Urinary bladder (tissue), 4 donors: Measurements from ENCODE around the gene GAR1. TPM values are rescaled to one million over a fixed set of nuclear protein-coding genes. Genes with fewer than 3 reads are reported as not detected.

Source experiments
- DNase-seq: peaks from one replicate; pipeline ENCODE4 v3.0.0-alpha.2; 2015; ENCODE audit errors: extremely low spot score
- H3K27ac ChIP-seq: one replicate; pipeline ENCODE4 v1.5.1; 2013; ENCODE audit warnings: low read depth, mild to moderate bottlenecking, moderate library complexity
- H3K36me3 ChIP-seq: one replicate; pipeline ENCODE4 v1.6.1; 2013; ENCODE audit warnings: mild to moderate bottlenecking, moderate library complexity; ENCODE audit not compliant: insufficient read depth
- H3K4me1 ChIP-seq: one replicate; pipeline ENCODE4 v1.6.1; 2013; ENCODE audit warnings: mild to moderate bottlenecking, moderate library complexity; ENCODE audit not compliant: insufficient read depth
- H3K4me3 ChIP-seq: one replicate; pipeline ENCODE4 v1.5.1; 2013; ENCODE audit warnings: low read depth, low read length
- WGBS: extraction: QIAGEN DNeasy Blood & Tissue Kit; methylation state at CpG from one replicate; pipeline ENCODE4 v1.1.7; 2013; 5-methylcytosine and 5-hydroxymethylcytosine counted together
- polyA plus RNA-seq: library from polyadenylated mRNA; stranded (reverse); fragments of 200-250 nt; gene quantifications from one replicate; pipeline ENCODE4 v1.2.3, GENCODE V29; 2013
- total RNA-seq: library from RNA; depleted of rRNA; stranded (reverse); fragments of >200 nt; gene quantifications from one replicate; pipeline ENCODE4 v1.2.3, GENCODE V29; 2014
- donor health status: healthy with polysubstance abuse.
- donor health status: healthy.

GAR1 gene
- total and polyA plus RNA-seq, 2 donors = 6.5 to 17.2 TPM

DNA sequence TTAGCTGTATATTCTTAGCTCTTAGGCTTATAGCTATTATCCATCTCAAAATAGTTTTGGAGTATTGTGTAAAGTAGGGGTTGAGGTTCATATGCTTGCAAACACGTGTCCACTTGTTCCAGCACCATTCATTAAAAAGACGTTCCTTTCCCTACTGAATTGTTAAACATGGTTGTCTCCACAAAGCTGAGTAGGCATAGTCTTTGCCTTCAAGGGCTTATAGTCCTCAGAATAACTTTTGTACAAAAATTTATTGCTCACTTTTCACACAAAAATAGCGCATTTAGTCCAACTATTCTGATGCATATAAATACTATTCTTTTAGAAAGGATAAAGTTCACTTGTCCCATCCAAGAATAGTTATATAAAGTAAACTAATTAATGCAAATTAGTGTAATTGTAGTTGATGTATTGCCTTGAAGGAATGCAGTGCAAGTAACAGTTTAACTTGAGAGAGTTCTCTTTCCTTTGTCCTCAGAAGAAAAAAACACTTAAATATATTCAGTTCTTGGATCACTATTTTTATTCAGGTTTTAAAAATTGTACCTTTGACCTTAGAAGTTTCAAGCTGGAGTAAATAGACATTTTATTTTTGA, 46.5 kb downstream of the GAR1 start:
- no peak for DNase-seq
- no peak overlapping the region for H3K4me3 ChIP-seq
- no peak overlapping the region for H3K27ac ChIP-seq
- H3K36me3 ChIP-seq = no peaks in the 10 kb centered on the region
- 85% methylated on average over 3 of the region's 3 CpGs for WGBS
- no peaks in the 10 kb centered on the region for H3K4me1 ChIP-seq

DNA sequence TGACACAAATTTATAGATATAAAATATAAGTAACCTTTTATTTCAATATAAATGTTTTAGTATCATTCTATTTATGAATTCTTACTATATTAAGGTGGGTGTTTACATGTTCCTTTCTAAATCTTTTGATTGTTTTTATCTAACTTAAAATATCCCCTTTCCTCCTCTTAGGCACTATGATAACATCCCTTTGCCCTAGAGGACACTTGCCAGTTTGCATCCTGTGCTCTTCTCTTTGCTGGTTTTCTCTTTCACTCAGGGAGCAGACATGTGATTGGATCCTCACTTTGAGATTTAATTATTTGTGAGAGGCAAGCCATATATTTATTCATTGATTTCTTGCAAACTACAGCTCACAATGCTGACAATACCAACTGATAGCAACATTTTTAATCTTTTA, 48.6 kb downstream of the GAR1 start:
- H3K4me1 ChIP-seq = no peaks in the 10 kb centered on the region
- H3K36me3 ChIP-seq = no peaks in the 10 kb centered on the region
- H3K4me3 ChIP-seq = no peak overlapping the region
- no peak overlapping the region for H3K27ac ChIP-seq
- DNase-seq = no peak

DNA sequence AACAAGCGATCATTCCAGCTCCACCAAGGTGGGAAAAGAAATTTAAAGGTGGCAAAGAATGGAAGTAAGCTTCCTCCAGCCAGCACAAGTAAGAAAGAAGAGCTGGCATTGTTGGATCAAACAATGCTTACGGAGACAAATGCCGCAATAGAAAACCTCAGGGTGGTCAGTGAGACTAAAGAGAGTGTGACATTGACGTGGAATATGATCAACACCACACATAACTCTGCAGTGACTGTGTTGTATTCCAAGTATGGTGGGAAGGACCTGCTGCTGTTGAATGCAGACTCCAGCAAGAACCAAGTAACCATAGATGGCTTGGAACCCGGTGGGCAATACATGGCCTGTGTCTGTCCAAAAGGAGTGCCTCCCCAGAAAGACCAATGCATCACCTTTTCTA, 54.5 kb downstream of the GAR1 start:
- WGBS = 96% methylated on average over 5 of the region's 5 CpGs
- H3K36me3 ChIP-seq = no peaks in the 10 kb centered on the region
- H3K4me3 ChIP-seq = no peak overlapping the region
- no peak for DNase-seq
- no peak overlapping the region for H3K27ac ChIP-seq
- no peaks in the 10 kb centered on the region for H3K4me1 ChIP-seq

DNA sequence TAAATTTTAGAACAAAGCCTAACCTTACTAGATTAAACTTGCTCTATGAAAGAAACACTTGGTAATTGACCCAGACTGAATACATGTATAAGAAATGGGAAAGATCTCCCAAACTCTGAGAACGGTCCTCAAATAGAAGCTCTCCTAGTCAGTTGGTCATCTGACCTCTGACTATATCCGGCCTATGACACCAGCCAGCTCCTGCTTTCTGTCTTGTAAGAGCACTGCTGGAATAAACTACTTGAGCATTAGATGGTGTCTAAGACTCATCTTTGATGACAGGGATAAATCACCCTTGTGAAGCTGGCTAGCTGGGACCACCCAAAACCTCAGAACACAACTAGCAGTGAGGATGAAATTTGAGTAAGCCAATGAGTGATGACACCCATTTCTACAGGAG, 56.5 kb downstream of the GAR1 start:
- Histone ChIP-seq H3K36me3 (no peaks in the 10 kb centered on the region), H3K4me3 (no peak overlapping the region), H3K4me1 (no peaks in the 10 kb centered on the region), H3K27ac (no peak overlapping the region)
- WGBS = 92% methylated on average over 2 of the region's 2 CpGs
- no peak for DNase-seq

DNA sequence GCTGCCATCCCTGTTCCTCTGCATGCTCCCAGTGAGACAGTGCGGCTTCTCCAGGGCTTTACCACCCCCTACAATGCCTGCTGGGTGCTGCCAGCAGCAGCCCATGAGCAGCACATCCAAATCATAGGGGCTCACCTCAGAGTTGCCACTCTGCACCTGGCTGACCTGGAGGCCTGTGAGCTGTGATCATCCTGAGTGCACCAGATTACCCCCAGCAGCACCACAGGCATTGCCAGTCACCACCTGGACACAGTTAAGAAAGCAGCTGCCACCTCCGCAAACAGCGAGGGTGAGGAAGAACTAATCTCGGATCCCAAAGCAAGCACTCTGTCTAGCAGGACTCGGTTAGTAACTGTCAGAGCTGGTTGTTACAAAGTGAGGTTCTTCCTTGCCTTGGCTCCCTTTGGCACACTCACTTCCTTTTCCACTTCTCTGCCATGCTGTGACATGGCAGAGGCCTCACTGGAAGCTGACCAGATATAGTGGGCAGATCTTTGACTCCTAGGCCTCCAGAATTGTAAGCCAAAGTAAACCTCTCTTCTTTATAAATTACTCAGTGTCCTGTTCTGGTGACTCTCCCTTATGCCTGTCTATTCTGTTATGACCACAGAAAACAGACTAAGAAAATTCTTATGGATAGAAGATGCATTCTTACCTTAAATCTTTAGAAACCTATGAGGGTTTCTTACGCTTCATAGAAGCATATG, 57.5 kb downstream of the GAR1 start:
- Histone ChIP-seq H3K4me3 (no peak overlapping the region), H3K27ac (no peak overlapping the region), H3K36me3 (no peaks in the 10 kb centered on the region), H3K4me1 (no peaks in the 10 kb centered on the region)
- 98% methylated on average over 6 of the region's 6 CpGs for WGBS
- no peak for DNase-seq

DNA sequence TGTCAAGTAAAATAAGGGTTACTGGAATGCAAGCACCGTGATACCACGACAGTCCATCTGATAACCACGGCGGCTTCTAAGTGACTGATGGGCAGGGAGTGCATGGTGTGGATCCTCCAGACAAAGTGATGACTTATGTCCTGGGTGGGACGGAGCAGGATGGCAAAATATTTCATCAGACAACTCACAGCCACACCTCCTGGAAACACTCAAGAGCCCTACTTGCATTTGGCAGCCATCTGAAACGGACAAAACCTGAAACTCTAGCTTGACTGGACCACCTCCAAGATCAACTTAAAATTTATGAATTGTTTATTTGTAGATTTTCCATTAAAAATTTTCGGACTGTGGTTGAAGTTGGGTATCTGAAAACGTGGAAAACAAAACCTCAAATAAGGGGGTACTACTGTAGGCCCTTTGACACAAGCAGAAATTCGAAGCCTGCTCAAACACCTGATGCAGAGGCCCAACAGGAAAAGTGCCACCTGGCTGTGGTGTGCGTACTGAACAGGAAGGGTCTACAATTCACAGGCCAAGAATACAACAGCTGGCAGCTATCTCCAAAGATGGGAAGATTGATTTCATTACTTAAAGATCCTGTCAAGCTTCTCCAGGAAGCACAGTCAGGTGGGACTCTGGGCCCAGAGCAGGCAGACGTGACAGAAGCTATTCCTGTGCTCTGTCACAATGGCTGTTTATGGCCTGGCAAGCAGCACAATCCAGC, 58.4 kb downstream of the GAR1 start:
- H3K4me1 ChIP-seq = no peaks in the 10 kb centered on the region
- no peak overlapping the region for H3K27ac ChIP-seq
- no peak overlapping the region for H3K4me3 ChIP-seq
- no peak for DNase-seq
- no peaks in the 10 kb centered on the region for H3K36me3 ChIP-seq
- WGBS = 47% methylated on average over 11 of the region's 11 CpGs

Other genes starting within 250 kb of the GAR1 start
- gene CASP6, start 112.3 kb upstream of the GAR1 start, total RNA-seq = 21.4 TPM
- gene CASP6, start 112.3 kb upstream of the GAR1 start, polyA plus RNA-seq = 16.1 TPM
- gene PLA2G12A, start 85.7 kb upstream of the GAR1 start, total RNA-seq = 26.6 TPM
- gene PLA2G12A, start 85.7 kb upstream of the GAR1 start, polyA plus RNA-seq = 22.7 TPM
- gene CFI, start 13.8 kb upstream of the GAR1 start, total RNA-seq = 52.0 TPM
- 24.8 TPM for gene CFI, start 13.8 kb upstream of the GAR1 start, polyA plus RNA-seq
- 0.16 TPM for gene RRH, start 12.2 kb downstream of the GAR1 start, total RNA-seq
- not detected for gene RRH, start 12.2 kb downstream of the GAR1 start, polyA plus RNA-seq
- gene LRIT3, start 32.3 kb downstream of the GAR1 start, total RNA-seq = 0.16 TPM
- gene LRIT3, start 32.3 kb downstream of the GAR1 start, polyA plus RNA-seq = 0.06 TPM
- 3.0 TPM for gene EGF, start 97.1 kb downstream of the GAR1 start, total RNA-seq
- gene EGF, start 97.1 kb downstream of the GAR1 start, polyA plus RNA-seq = 1.6 TPM